Fibroblast of the aortic adventitia (primary cell): ENCODE results near the gene VCP. TPM values are rescaled to one million over a fixed set of nuclear protein-coding genes. Genes with fewer than 3 reads are reported as not detected.

Experiments used
- DNase-seq: peaks from one replicate; pipeline ENCODE4 v3.0.0-alpha.2; 2010; ENCODE audit warnings: low read depth
- H3K4me3 ChIP-seq: 2 replicates; pipeline ENCODE4 v1.5.1; 2011; ENCODE audit warnings: low read depth, mild to moderate bottlenecking, control low read depth, low read length, moderate library complexity
- total RNA-seq: library from RNA; depleted of rRNA; stranded (reverse); fragments of >200 nt; gene quantifications from 2 replicates; pipeline ENCODE4 v1.2.3, GENCODE V29; 2012; ENCODE audit warnings: low replicate concordance
- TF ChIP-seq, protein P1 (sequence below): IDR thresholded peaks from 2 replicates; pipeline ENCODE4 v1.5.1; 2011; ENCODE audit warnings: mild to moderate bottlenecking, low read length, control low read depth, inconsistent platforms; ENCODE audit not compliant: insufficient read depth

Gene VCP
- total RNA-seq, 1 donor, result 203 TPM

DNA sequence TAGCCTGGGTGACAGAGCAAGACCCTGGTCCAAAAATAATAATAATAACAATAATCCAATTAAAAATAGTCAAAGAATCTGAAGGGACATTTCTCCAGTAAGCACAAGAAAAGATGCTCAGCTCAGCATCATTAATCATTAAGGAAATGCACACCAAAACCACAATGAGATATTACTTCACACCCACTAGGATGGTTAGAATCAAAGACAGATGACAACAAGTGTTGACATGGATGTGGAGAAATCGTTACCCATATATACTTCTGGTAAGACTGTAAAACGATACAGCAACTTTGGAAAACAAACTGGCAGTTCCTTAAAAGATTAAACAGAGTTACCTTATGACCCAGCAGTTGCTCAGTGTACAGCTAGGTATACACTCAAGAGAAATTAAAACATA, 12.7 kb upstream of the VCP start:
- H3K4me3 ChIP-seq, result no peak overlapping the region
- DNase-seq, result no peak
- TF ChIP-seq, protein P1, sequence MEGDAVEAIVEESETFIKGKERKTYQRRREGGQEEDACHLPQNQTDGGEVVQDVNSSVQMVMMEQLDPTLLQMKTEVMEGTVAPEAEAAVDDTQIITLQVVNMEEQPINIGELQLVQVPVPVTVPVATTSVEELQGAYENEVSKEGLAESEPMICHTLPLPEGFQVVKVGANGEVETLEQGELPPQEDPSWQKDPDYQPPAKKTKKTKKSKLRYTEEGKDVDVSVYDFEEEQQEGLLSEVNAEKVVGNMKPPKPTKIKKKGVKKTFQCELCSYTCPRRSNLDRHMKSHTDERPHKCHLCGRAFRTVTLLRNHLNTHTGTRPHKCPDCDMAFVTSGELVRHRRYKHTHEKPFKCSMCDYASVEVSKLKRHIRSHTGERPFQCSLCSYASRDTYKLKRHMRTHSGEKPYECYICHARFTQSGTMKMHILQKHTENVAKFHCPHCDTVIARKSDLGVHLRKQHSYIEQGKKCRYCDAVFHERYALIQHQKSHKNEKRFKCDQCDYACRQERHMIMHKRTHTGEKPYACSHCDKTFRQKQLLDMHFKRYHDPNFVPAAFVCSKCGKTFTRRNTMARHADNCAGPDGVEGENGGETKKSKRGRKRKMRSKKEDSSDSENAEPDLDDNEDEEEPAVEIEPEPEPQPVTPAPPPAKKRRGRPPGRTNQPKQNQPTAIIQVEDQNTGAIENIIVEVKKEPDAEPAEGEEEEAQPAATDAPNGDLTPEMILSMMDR, result no peak

DNA sequence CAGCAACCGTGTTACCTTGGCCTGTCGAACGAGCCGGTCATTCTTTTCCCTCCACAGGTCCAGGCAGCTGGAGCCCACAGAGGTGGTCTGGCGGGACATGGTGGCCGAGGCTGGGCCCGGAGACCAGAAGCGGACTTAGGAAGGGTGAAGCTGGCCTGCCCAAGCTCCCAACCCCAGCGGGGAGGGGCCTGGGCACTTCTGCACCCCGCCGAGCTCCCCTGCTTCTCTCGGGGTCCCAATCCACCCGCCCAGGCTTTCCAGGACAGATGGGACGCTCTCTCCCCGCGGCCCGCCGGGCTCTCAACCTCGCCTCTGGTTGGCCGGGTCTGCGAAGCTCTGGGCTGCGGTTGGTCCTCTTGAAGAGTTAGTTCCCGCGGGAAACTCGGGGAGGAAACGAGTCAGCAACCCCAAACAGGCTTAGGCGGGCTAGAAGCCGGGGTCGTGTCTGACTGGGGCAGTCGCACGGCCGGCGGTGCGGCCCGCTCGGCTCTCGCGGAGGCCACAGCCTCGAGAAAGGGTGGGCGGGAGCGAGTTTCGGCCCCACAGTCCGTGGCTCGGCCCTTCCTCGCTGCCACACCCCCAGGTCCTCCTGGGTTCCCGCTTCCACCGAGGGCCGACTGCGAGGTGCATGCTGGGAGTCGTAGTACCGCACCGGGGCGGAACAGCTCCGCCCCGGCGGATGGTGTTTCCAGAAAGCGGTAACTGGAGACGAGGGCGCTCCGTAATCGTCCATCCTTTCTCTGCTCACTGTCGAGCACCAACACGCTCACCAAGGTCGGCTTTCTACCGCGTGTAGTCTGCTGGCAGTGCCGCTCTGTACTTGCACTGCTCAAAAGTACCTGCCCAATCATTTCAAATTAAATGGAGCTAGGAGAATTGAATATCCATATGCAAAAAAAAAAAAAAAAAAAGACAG, 7.3 kb upstream of the VCP start, which contains the start of gene FANCG:
TSS of gene FANCG (minus strand) at position 517 of the 916 bp plus-strand sequence. CDS start at position 99, 418 bp downstream.
- peak within 1 kb of the TSS; percentile 84 for H3K4me3 ChIP-seq
- DNase-seq, result peak; percentile 88
- TF ChIP-seq, protein P1, result no peak

DNA sequence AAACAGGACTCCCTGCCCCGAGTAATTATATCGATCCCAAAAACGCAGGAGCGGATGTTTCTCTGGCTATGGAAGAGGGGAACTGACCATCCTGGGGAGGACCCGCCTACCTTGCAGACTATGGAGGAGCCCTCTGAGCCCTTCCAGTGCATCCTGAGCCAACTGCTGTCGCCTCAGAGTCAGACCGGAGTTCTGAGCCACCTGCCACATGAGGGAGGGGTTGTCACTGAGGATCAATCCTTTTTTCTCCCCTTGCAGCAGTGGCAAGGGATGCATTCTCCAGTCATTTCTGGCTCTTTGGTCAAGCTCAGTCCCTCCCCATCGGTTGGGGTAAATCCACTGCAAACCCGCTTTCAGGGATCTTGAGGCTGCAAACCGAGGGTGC, 6.6 kb upstream of the VCP start:
- no peak for DNase-seq
- peak overlapping the region; percentile 84 for H3K4me3 ChIP-seq
- TF ChIP-seq, protein P1, result no peak

DNA sequence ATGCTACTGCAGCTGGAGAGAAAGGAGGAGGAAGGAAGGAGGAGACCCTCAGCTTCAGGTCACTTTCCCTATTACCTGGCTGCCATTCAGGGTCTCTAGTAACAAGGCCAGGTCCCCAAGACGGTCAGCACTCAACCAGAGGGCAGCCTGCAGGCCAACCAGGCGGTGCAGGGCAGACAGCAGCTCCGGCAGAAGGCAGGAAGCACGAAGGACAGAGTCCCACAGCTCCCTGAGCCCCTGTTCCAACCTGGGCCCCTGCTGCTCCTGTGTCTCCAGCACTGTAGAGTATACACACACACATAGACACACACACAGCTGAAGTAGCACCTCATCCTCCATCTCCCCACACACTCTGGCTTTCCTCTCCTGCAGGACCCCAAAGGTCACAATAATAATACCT, 5.6 kb upstream of the VCP start:
- H3K4me3 ChIP-seq, result peak overlapping the region; percentile 84

GRCh38 chr9:35076848-35077247, 4.4 kb upstream of the VCP start:
- TF ChIP-seq, protein P1, result no peak
- H3K4me3 ChIP-seq, result no peak overlapping the region
- DNase-seq, result no peak

More for the DNA sequence above, 5.6 kb upstream of the VCP start:
- no peak for DNase-seq
- TF ChIP-seq, protein P1, result no peak

- no peak for DNase-seq
- TF ChIP-seq, protein P1, result no peak
- H3K4me3 ChIP-seq, result no peak overlapping the region
These were observed 2.9 kb upstream of the VCP start for GRCh38 chr9:35075358-35075757.
